Hepatocyte (in vitro differentiated cells): ENCODE data around the gene GASK1B.

Source experiments
- EZH2 ChIP-seq: fragments of 200-600 bp; sonication (generic); IDR thresholded peaks from 2 replicates; pipeline ENCODE4 v1.6.1; 2016; ENCODE audit warnings: antibody characterized with exemption, mild to moderate bottlenecking, borderline replicate concordance
- TF ChIP-seq, protein P1 (sequence below): fragments of 200-600 bp; sonication (generic); IDR thresholded peaks from 2 replicates; pipeline ENCODE4 v1.5.1; 2016; ENCODE audit warnings: antibody characterized with exemption, mild to moderate bottlenecking; ENCODE audit not compliant: poor library complexity

DNA sequence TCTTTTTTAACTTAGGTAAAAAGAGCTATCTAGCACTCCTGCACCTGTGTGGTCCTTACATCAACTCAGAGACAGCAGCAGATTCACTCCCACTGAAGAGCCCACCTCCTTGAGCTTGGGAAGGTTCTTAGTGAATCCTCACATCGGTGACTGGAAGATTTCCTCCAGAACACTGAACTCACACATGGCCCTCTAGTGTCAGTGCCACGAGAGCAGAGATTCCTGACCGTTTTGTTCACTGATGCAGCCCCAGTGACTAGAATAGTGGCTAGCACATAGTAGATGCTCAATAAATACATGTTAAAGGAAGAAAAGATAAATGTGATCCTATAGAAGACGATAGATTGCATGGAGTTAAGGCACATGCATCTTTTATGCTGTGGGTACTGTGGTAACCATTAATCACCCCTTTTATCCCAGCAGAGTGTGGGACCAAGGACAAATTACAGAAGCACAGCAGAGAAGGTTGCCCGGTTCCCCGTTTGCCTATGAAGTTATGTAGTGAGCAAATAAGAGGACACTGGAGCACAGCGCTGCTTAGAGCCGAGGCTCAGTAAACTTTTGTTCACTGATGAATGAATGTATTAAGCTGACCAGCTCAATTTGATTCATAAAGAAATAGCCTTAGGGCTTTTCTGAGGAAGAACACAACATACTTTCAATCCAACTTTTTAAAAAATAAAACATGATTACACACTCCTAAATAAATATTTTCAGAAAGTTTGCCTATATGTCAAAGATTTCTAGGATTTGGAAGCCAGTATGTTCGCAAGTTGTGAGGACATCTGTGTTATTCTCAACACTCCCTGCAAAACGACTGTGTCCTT is 8.7 kb downstream of the GASK1B start:
- TF ChIP-seq, protein P1, sequence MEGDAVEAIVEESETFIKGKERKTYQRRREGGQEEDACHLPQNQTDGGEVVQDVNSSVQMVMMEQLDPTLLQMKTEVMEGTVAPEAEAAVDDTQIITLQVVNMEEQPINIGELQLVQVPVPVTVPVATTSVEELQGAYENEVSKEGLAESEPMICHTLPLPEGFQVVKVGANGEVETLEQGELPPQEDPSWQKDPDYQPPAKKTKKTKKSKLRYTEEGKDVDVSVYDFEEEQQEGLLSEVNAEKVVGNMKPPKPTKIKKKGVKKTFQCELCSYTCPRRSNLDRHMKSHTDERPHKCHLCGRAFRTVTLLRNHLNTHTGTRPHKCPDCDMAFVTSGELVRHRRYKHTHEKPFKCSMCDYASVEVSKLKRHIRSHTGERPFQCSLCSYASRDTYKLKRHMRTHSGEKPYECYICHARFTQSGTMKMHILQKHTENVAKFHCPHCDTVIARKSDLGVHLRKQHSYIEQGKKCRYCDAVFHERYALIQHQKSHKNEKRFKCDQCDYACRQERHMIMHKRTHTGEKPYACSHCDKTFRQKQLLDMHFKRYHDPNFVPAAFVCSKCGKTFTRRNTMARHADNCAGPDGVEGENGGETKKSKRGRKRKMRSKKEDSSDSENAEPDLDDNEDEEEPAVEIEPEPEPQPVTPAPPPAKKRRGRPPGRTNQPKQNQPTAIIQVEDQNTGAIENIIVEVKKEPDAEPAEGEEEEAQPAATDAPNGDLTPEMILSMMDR = no peak
- no peak for TF ChIP-seq EZH2
